Measurements from ENCODE around the gene PITPNM1.

The PITPNM1 gene

GRCh38 chr11:67521924-67522323 lies 16.8 kb upstream of the PITPNM1 start:
- no peak for DNase-seq (ENCODE audit: low read depth in 1 of 2, low spot score in 1 of 2)
- no peak for TF ChIP-seq GABPA (IDR thresholded peaks at IDR 0.05; ENCODE audit: low read depth)
- no peak for TF ChIP-seq SPI1 (IDR thresholded peaks at IDR 0.05; ENCODE audit: borderline replicate concordance, low read depth)
- no peak for TF ChIP-seq CTCF (IDR thresholded peaks at IDR 0.05; ENCODE audit: insufficient read depth, low read length)
- TF ChIP-seq, protein P1, sequence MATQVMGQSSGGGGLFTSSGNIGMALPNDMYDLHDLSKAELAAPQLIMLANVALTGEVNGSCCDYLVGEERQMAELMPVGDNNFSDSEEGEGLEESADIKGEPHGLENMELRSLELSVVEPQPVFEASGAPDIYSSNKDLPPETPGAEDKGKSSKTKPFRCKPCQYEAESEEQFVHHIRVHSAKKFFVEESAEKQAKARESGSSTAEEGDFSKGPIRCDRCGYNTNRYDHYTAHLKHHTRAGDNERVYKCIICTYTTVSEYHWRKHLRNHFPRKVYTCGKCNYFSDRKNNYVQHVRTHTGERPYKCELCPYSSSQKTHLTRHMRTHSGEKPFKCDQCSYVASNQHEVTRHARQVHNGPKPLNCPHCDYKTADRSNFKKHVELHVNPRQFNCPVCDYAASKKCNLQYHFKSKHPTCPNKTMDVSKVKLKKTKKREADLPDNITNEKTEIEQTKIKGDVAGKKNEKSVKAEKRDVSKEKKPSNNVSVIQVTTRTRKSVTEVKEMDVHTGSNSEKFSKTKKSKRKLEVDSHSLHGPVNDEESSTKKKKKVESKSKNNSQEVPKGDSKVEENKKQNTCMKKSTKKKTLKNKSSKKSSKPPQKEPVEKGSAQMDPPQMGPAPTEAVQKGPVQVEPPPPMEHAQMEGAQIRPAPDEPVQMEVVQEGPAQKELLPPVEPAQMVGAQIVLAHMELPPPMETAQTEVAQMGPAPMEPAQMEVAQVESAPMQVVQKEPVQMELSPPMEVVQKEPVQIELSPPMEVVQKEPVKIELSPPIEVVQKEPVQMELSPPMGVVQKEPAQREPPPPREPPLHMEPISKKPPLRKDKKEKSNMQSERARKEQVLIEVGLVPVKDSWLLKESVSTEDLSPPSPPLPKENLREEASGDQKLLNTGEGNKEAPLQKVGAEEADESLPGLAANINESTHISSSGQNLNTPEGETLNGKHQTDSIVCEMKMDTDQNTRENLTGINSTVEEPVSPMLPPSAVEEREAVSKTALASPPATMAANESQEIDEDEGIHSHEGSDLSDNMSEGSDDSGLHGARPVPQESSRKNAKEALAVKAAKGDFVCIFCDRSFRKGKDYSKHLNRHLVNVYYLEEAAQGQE (IDR thresholded peaks at IDR 0.05; ENCODE audit: insufficient replicate concordance, low read depth): no peak
- no peak for TF ChIP-seq POLR2AphosphoS5 (IDR thresholded peaks at IDR 0.05; ENCODE audit: low read depth)
- H3K27ac ChIP-seq (replicated peaks): no peak overlapping the region
- H3K4me3 ChIP-seq (replicated peaks; ENCODE audit: insufficient read depth, low read length): no peak overlapping the region
- H3K27me3 ChIP-seq (ENCODE audit: insufficient read depth, poor library complexity, severe bottlenecking): no peaks in the 10 kb centered on the region

- TF ChIP-seq POLR2AphosphoS5 (IDR thresholded peaks at IDR 0.05; ENCODE audit: low read depth) (no peak), GABPA (IDR thresholded peaks at IDR 0.05; ENCODE audit: low read depth) (no peak), CTCF (IDR thresholded peaks at IDR 0.05; ENCODE audit: insufficient read depth, low read length) (no peak), SPI1 (IDR thresholded peaks at IDR 0.05; ENCODE audit: borderline replicate concordance, low read depth) (no peak)
- TF ChIP-seq, protein P1 (IDR thresholded peaks at IDR 0.05; ENCODE audit: insufficient replicate concordance, low read depth): no peak
- Histone ChIP-seq H3K4me3 (replicated peaks; ENCODE audit: insufficient read depth, low read length) (no peak overlapping the region), H3K27me3 (ENCODE audit: insufficient read depth, poor library complexity, severe bottlenecking) (no peaks in the 10 kb centered on the region), H3K27ac (replicated peaks) (no peak overlapping the region)
- no peak for DNase-seq (ENCODE audit: low read depth in 1 of 2, low spot score in 1 of 2)
These were observed 16.0 kb upstream of the PITPNM1 start for GRCh38 chr11:67520856-67521824.

DNA sequence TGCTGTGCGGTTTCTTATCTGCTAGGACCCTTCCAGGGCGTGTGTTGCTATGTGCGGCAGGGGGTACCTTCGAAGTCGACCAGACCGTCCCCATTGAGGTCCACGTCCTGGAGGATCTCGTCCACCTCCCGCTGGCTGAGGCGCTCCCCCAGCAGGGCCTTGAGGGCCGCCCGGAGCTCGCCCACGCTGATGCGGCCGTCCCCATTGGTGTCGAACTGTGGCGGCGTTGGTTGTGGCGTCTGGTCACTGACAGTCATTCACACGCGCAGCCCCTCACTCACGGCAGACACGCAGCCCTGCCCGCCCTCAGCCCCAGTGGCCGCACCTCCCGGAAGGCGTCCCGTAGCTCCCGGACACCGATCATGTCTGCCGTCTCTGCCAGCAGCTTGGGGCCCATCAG lies 14.6 kb upstream of the PITPNM1 start:
- H3K27ac ChIP-seq (replicated peaks): no peak overlapping the region
- TF ChIP-seq, protein P1 (IDR thresholded peaks at IDR 0.05; ENCODE audit: insufficient replicate concordance, low read depth): no peak
- TF ChIP-seq SPI1 (IDR thresholded peaks at IDR 0.05; ENCODE audit: borderline replicate concordance, low read depth): no peak
- TF ChIP-seq GABPA (IDR thresholded peaks at IDR 0.05; ENCODE audit: low read depth): no peak
- TF ChIP-seq POLR2AphosphoS5 (IDR thresholded peaks at IDR 0.05; ENCODE audit: low read depth): no peak
- TF ChIP-seq CTCF (IDR thresholded peaks at IDR 0.05; ENCODE audit: insufficient read depth, low read length): no peak
- no peak for DNase-seq (ENCODE audit: low read depth in 1 of 2, low spot score in 1 of 2)
- no peak overlapping the region for H3K4me3 ChIP-seq (replicated peaks; ENCODE audit: insufficient read depth, low read length)
- no peaks in the 10 kb centered on the region for H3K27me3 ChIP-seq (ENCODE audit: insufficient read depth, poor library complexity, severe bottlenecking)

All from HL-60 (cell line).